Kasumi-1 (cell line): ENCODE results near the gene HOXC4.
A peak's percentile ranks its signal among the peaks of the same experiment; 100 is the strongest.

Experiments used
- DNase-seq, 2 experiments: peaks; one replicate each; lab custom pipeline; 2025; lab: John Stamatoyannopoulos, UW

Gene HOXC4

DNA sequence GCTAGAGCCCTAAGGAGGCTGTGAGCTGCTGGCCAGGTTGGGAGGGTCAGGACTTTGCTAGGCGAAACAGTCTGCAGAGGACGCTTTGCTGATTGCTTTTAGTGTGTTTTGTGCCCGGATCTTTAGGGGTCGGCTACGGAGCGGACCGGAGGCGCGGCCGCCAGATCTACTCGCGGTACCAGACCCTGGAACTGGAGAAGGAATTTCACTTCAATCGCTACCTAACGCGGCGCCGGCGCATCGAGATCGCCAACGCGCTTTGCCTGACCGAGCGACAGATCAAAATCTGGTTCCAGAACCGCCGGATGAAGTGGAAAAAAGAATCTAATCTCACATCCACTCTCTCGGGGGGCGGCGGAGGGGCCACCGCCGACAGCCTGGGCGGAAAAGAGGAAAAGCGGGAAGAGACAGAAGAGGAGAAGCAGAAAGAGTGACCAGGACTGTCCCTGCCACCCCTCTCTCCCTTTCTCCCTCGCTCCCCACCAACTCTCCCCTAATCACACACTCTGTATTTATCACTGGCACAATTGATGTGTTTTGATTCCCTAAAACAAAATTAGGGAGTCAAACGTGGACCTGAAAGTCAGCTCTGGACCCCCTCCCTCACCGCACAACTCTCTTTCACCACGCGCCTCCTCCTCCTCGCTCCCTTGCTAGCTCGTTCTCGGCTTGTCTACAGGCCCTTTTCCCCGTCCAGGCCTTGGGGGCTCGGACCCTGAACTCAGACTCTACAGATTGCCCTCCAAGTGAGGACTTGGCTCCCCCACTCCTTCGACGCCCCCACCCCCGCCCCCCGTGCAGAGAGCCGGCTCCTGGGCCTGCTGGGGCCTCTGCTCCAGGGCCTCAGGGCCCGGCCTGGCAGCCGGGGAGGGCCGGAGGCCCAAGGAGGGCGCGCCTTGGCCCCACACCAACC is 23.9 kb upstream of the HOXC4 start:
- DNase-seq, result no peak

DNA sequence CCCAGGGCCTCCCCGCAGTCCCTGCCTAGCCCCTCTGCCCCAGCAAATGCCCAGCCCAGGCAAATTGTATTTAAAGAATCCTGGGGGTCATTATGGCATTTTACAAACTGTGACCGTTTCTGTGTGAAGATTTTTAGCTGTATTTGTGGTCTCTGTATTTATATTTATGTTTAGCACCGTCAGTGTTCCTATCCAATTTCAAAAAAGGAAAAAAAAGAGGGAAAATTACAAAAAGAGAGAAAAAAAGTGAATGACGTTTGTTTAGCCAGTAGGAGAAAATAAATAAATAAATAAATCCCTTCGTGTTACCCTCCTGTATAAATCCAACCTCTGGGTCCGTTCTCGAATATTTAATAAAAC is 23.2 kb upstream of the HOXC4 start:
- no peak for DNase-seq

DNA sequence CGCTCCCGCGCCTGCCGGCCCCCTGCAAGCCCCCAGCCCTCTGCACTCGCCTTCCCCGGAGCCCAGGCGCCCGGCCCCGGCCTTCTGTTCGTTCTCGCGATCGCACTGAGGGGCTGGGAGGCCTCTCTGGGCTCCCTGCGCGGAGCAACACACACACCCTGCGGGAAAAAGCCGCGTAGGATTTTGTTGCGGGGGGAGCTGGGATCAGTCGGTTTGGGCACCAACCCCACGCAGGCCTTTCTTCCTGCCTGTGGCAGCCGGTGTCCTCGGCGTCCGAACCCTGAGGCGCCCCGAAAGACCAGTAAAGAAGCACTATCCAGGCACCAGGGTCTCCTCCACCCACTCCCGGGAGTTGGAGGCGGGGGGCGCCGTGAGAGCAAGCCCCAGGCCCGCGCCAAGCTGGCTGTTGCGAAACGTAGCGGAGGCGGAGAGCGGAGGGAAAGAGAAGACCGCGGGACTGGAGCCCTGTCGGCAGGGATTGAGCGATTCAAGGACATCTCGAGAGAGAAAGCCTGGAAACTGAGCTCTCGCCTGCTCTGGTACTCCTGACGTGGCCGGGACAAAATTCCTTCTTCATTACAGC is 22.7 kb upstream of the HOXC4 start:
- DNase-seq, result no peak

DNA sequence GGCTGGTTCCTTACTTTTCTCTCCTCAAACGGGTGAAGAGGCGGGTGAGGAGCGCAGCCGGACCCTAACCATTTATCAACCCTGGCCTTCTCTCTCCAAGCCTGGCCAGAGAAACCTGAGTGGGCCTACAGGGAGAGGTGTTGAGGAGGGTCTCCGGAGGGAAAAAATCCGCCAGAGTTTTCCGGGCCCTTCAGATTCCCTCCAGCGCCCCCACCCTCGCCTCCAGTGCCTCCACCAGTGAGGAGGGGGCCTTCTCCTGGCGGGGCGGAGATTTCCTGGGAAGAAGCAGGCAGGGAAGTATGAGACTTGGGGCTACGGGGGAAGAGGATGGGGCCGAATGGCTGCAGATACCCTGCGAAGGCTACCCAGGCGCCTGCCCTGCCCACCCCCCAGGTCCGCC is 22.2 kb upstream of the HOXC4 start:
- no peak for DNase-seq

DNA sequence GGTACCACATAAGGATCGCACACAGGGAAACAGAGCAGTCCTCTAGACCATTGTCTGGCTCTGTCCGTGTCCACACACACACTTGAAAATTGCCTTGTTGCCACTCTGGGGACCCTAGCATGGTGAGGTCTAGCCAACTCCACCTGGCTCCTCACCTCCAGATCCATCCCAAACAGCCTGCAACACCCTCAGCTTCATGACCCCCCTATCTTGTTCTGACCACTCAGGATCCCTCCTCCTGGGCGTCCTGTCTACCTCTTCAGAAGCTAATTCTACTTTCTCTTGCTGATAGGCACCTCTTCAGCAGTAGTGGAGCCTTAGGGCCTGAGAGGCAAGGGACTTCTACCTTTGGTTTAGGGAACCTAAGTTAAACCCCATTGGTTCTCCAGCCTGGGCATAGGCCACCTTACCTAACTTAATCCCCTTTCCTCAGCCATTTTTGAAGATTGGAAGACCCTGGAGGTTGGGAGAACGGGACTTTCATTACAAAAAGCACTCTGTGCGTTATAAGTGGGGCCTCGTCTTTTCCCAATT is 21.5 kb upstream of the HOXC4 start:
- no peak for DNase-seq

GRCh38 chr12:54032627-54033100 is 21.0 kb upstream of the HOXC4 start, which contains the start of gene HOXC5:
HOXC5 (plus strand) TSS chr12:54033050; CDS start chr12:54033123, 73 bp downstream.
- DNase-seq, result peak; percentile 38 to 39

DNA sequence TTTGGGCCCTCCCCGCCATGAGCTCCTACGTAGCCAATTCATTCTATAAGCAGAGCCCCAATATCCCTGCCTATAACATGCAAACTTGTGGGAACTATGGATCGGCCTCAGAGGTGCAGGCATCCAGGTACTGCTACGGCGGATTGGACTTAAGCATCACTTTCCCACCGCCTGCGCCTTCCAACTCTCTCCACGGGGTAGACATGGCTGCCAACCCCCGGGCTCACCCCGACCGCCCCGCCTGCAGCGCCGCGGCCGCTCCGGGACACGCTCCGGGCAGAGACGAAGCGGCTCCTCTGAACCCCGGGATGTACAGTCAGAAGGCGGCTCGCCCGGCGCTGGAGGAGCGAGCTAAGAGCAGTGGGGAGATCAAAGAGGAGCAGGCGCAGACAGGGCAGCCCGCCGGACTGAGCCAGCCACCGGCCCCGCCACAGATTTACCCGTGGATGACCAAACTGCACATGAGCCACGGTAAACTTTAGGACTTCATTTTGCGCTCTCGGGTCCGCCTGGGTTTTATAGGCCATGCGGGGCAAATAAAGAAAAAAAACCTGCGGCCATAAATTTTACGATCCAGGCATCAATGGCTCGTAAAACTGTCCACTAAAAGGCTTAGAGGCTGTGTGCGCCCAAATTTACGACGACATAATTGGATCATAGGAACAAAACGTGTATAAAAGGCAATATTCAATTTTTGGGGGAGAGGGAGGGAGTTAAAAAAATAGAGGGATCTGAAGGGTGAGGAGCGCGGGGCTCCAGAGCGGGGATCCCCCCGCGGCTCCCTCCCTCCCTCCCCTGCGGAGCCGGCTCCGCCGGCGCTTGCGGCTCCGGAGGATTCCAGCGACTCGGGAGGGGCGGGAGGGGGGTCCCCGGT is 20.3 kb upstream of the HOXC4 start:
- DNase-seq, result no peak

- no peak for DNase-seq
Measured at GRCh38 chr12:54033980-54034784, 19.5 kb upstream of the HOXC4 start.

- no peak for DNase-seq
Measured at GRCh38 chr12:54034785-54035310, 18.8 kb upstream of the HOXC4 start.

DNA sequence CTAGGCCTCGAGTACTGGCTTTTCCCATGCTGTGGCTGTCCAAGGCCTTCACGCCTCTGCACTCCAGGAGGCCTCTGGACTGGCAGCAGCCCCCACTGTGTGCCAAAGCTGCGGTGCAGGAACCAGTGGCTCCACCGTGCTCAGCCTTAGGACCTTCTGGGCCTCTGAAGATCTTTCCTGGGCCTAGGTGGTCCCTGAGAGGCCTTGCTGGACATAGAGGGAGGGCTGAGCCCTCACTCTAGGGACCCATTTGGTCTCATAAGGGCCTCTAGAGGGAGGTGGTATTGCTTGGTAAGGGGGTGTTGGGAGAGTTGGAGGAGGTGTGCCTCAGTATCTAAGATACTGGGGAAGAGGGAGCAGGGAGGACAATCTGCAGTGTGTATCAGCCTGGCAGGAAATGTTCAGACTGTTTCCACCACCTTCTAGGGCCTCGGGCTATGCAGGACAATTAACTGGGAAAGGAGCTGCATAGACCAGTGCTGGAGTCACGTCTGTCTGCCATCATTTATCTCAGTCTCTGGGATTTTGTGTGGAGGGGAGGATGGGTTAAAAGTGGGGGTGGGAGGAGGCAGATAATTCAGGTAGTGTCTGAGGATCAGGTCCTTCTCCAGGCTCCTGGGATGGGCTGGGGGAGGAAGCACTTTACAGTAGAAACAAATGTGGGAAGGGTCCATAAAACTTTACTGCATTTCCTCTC is 17.9 kb upstream of the HOXC4 start:
- no peak for DNase-seq

GRCh38 chr12:54036620-54037359 is 16.8 kb upstream of the HOXC4 start:
- no peak for DNase-seq

- DNase-seq, result no peak
Measured at GRCh38 chr12:54037360-54038283, 16.0 kb upstream of the HOXC4 start.

GRCh38 chr12:54038284-54038870 is 15.3 kb upstream of the HOXC4 start:
- DNase-seq, result no peak

DNA sequence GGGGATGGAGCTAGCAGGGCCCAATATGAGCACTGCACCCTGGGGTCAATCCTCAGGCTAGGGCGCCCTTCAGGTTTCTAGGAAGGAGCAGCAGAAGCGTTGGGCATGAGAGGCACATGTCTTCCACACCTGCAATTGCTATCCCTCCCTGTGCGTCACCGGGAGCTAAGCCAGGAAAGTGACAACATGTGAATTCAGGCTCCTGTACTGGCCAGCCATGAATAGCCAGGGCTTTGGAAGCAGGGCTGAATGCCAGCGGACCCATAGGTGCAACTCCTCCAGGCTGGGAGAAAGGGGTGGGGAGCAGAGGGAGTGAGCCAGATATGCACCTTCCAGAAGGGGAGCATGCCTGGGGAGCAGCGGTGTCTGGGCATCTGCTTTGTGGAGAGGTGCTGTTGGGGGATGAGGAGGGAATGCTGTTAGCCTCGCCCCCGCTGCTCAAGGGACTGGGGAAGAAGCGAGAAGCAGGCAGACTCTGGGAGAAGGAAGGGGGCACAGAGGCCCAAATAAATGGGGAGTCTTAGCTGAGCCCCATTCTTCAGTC is 14.7 kb upstream of the HOXC4 start:
- DNase-seq, result no peak

DNA sequence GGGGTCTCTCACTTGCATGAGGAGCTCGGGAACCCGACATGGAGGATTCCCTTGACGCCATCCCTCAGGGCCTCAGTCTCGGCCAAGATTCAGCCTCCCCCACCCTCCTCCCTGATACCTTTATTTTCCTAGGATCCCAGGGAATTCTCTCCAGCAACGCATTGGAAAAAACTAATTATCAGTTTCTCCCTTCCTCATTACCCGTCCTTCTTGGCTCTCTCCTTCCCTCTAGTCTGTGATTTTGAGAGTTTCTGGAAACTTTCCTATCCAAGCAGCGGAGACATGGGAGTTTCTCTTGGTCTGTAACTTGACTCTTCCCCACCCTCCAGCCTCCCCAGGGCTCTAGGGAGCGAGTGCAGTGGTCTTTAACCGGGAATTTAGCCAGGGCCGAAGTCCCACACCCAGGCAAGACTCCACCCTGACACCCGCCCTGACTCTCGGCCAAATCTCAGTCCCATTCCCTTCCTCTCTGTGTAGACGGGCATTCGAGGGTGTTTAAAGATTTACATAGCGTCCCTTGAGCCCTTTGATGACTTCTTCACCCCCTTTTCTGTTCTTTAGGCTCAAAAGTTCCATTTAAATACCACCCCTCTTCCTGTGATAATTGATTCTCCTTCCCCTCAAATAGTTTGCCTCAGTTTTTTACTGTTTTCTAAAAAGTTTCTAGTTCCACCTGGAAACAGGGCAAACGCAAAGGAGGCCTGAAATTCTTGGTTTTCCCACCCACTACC is 14.1 kb upstream of the HOXC4 start:
- DNase-seq, result no peak

DNA sequence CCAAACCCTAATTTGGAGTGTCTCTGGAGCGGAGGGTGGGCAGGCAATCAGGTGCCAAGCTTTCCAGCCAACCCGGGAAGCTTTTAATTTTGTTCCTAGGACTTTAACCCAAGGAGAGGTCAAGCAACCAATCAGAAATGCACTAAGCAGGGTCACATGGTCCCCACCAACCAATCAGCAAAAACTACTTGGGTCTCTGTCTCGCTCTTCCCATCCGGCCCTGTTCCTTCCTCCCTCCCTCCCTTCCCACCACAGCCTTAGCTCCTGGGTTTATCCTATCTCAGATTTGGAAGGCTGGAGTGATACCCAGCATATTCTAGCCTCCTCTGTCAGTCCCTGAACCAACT is 13.5 kb upstream of the HOXC4 start:
- no peak for DNase-seq

- DNase-seq, result no peak
Measured at GRCh38 chr12:54040648-54041047, 13.0 kb upstream of the HOXC4 start.
